ENCODE data around the gene TAB2.

TAB2 gene

DNA sequence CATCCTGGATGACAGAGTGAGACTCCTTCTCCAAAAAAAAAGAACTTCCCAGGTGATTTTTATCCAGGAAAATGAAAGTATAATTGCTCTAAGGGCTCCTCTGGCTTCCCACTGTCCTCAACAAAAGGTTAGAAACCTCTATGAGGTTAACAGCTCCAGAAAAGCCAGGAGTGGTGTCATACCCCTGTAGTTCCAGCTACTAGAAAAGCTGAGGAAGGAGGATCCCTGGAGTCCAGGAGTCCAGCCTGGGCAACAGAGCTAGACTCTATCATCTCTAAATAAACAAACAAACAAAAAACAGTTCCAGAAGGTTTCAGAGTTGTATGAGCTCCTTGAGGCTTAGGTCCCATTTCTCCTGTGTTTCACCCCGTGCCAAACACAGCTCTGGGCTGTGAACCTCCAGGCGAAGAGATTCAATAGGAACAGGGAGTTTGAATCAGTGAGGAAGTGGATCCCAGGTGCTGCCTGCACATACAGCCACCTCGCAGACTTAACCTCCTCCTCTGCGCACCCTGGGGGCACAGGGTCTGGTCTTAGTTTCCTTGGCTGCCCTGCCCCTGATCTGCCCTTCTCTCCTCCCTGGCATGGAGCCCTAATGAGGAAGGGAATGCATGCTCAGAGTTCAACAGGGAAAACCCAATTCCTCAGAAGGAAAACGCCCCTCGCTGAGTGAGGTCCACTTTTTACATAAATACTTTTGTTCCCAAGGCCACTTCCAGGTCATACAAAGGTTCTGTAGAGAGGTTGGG, 136.3 kb downstream of the TAB2 start:
- Histone ChIP-seq H3K9me3 (ENCODE audit: control insufficient read depth, insufficient read depth, low read length) (no peaks in the 10 kb centered on the region), H3K9me2 (replicated peaks; ENCODE audit: control insufficient read depth, low read length) (no peaks in the 10 kb centered on the region), H3F3A (ENCODE audit: control insufficient read depth, insufficient read depth) (no peaks in the 10 kb centered on the region), H4K20me1 (ENCODE audit: control insufficient read depth, insufficient read depth, low read depth, low read length) (no peaks in the 10 kb centered on the region), H3K4me3 (ENCODE audit: low read length) (no peak overlapping the region), H3K79me2 (ENCODE audit: control insufficient read depth, low read length) (peaks cover 4% of the 10 kb centered on the region; the same call in 1 of the 2 replicates), H3K27me3 (ENCODE audit: control insufficient read depth, low read length) (no peaks in the 10 kb centered on the region), H3K4me1 (ENCODE audit: control insufficient read depth, low read length) (no peaks in the 10 kb centered on the region), H3K27ac (ENCODE audit: low read depth, low read length) (no peak overlapping the region), H3K4me2 (ENCODE audit: low read length) (no peak overlapping the region), H3K36me3 (ENCODE audit: control insufficient read depth, low read length) (peaks cover 59% of the 10 kb centered on the region)
- TF ChIP-seq, protein P1, sequence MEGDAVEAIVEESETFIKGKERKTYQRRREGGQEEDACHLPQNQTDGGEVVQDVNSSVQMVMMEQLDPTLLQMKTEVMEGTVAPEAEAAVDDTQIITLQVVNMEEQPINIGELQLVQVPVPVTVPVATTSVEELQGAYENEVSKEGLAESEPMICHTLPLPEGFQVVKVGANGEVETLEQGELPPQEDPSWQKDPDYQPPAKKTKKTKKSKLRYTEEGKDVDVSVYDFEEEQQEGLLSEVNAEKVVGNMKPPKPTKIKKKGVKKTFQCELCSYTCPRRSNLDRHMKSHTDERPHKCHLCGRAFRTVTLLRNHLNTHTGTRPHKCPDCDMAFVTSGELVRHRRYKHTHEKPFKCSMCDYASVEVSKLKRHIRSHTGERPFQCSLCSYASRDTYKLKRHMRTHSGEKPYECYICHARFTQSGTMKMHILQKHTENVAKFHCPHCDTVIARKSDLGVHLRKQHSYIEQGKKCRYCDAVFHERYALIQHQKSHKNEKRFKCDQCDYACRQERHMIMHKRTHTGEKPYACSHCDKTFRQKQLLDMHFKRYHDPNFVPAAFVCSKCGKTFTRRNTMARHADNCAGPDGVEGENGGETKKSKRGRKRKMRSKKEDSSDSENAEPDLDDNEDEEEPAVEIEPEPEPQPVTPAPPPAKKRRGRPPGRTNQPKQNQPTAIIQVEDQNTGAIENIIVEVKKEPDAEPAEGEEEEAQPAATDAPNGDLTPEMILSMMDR (IDR thresholded peaks at IDR 0.05; ENCODE audit: low read depth, low read length, poor library complexity, severe bottlenecking), result no peak
- TF ChIP-seq EZH2phosphoT487 (IDR thresholded peaks at IDR 0.05; ENCODE audit: borderline replicate concordance, low read length), result no peak

GRCh38 chr6:149454346-149454848, 136.9 kb downstream of the TAB2 start:
- TF ChIP-seq, protein P1 (IDR thresholded peaks at IDR 0.05; ENCODE audit: low read depth, low read length, poor library complexity, severe bottlenecking), result no peak
- no peak for TF ChIP-seq EZH2phosphoT487 (IDR thresholded peaks at IDR 0.05; ENCODE audit: borderline replicate concordance, low read length)
- Histone ChIP-seq H3K4me3 (ENCODE audit: low read length) (no peak overlapping the region), H3K9me3 (ENCODE audit: control insufficient read depth, insufficient read depth, low read length) (no peaks in the 10 kb centered on the region), H3K4me2 (ENCODE audit: low read length) (no peak overlapping the region), H3K36me3 (ENCODE audit: control insufficient read depth, low read length) (peaks cover 66% of the 10 kb centered on the region), H3K4me1 (ENCODE audit: control insufficient read depth, low read length) (no peaks in the 10 kb centered on the region), H3K27me3 (ENCODE audit: control insufficient read depth, low read length) (no peaks in the 10 kb centered on the region), H3K27ac (ENCODE audit: low read depth, low read length) (no peak overlapping the region), H4K20me1 (ENCODE audit: control insufficient read depth, insufficient read depth, low read depth, low read length) (no peaks in the 10 kb centered on the region), H3K79me2 (ENCODE audit: control insufficient read depth, low read length) (peaks cover 4% of the 10 kb centered on the region; the same call in 1 of the 2 replicates), H3K9me2 (replicated peaks; ENCODE audit: control insufficient read depth, low read length) (no peaks in the 10 kb centered on the region), H3F3A (ENCODE audit: control insufficient read depth, insufficient read depth) (no peaks in the 10 kb centered on the region)

DNA sequence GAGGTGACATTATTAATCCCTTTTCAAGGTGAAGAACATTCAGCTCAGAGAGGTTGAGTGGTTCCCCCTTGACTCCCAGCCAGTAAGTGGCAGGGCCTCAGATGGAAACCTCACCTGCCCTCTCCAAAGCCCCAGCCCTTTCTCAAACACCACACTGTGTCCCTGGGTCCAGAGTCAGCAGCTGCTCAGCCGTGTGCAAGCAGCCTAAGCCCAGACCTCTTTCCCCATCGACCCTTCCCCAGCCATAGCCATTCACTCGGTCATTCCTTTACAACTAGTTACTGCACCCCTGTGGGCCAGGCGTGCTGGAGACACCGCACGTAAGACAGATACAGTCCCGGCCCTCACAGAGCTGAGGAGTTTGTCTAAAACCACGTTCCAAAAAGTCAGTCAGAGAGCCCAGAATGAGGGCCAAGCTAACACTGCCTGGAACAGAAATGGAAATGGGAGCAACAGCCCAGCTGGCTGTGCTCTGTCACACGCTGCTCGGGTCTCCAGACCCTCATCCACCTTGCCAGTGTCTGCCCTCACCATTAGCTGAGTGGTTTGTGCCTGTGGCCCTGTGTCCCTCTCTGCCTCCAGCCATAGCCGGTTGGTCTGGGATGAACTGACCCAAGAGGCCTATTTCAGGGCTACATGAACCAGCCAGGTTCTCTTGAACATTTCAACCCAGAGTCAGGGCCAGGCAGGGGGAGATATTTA, 137.7 kb downstream of the TAB2 start:
- Histone ChIP-seq H3K36me3 (ENCODE audit: control insufficient read depth, low read length) (peaks cover 68% of the 10 kb centered on the region), H3F3A (ENCODE audit: control insufficient read depth, insufficient read depth) (no peaks in the 10 kb centered on the region), H3K9me2 (replicated peaks; ENCODE audit: control insufficient read depth, low read length) (no peaks in the 10 kb centered on the region), H3K4me1 (ENCODE audit: control insufficient read depth, low read length) (no peaks in the 10 kb centered on the region), H3K27me3 (ENCODE audit: control insufficient read depth, low read length) (no peaks in the 10 kb centered on the region), H3K4me3 (ENCODE audit: low read length) (no peak overlapping the region), H3K9me3 (ENCODE audit: control insufficient read depth, insufficient read depth, low read length) (no peaks in the 10 kb centered on the region), H3K4me2 (ENCODE audit: low read length) (no peak overlapping the region), H3K27ac (ENCODE audit: low read depth, low read length) (no peak overlapping the region), H4K20me1 (ENCODE audit: control insufficient read depth, insufficient read depth, low read depth, low read length) (no peaks in the 10 kb centered on the region), H3K79me2 (ENCODE audit: control insufficient read depth, low read length) (peaks cover 4% of the 10 kb centered on the region; the same call in 1 of the 2 replicates)
- TF ChIP-seq, protein P1 (IDR thresholded peaks at IDR 0.05; ENCODE audit: low read depth, low read length, poor library complexity, severe bottlenecking), result no peak
- no peak for TF ChIP-seq EZH2phosphoT487 (IDR thresholded peaks at IDR 0.05; ENCODE audit: borderline replicate concordance, low read length)

Measured in DOHH2 (cell line).